Measurements from ENCODE around the gene LDLRAD2. TPM values are rescaled to one million over a fixed set of nuclear protein-coding genes. Genes with fewer than 3 reads are reported as not detected.

LDLRAD2 gene
- total and polyA plus RNA-seq, 2 of the 8 experiments (the other 6 are each of a cell fraction or from before 2014, with no cell fraction given), result 0.48 to 0.74 TPM

- Histone ChIP-seq H4K91ac (replicated peaks; ENCODE audit: insufficient read length, low read length) (no peak overlapping the region), H3K79me1 (ENCODE audit: low read depth, low read length) (no peaks in the 10 kb centered on the region), H3K27ac (ENCODE audit: low read depth, low read length) (no peak overlapping the region), H3K27me3 (replicated peaks in 1 of 4; ENCODE audit: control insufficient read depth in 3 of 4, extremely low read depth in 1 of 4, insufficient read depth in 3 of 4, low read length in 3 of 4) (no peaks in the 10 kb centered on the region), H2AFZ (ENCODE audit: low read length) (no peak overlapping the region), H3K56ac (replicated peaks; ENCODE audit: insufficient read length, low read depth, low read length) (no peak overlapping the region), H2AK5ac (ENCODE audit: low read depth, low read length) (no peak overlapping the region), H2BK120ac (replicated peaks; ENCODE audit: low read depth, low read length) (no peak overlapping the region), H3K4me1 (replicated peaks in 1 of 4; ENCODE audit: control insufficient read depth in 3 of 4, insufficient read depth in 4 of 4, low read length in 3 of 4) (no peaks in the 10 kb centered on the region), H3K23ac (ENCODE audit: insufficient read length) (no peak overlapping the region), H2BK12ac (ENCODE audit: low read depth, low read length) (no peak overlapping the region), H4K5ac (ENCODE audit: insufficient read length, low read depth, low read length) (no peak overlapping the region), H2BK5ac (ENCODE audit: low read depth, low read length) (no peak overlapping the region), H3K23me2 (ENCODE audit: low read depth, low read length) (no peaks in the 10 kb centered on the region; the same call in 1 of the 2 replicates), H4K20me1 (replicated peaks in 1 of 2; ENCODE audit: control insufficient read depth in 1 of 2, insufficient read depth in 2 of 2, low read length in 2 of 2) (peaks cover 0 to 8% of the 10 kb centered on the region in 2 experiments), H2BK15ac (ENCODE audit: low read length) (no peak overlapping the region), H3K4ac (replicated peaks; ENCODE audit: insufficient read length, low read depth, low read length) (no peak overlapping the region), H4K8ac (ENCODE audit: extremely low read depth, insufficient read depth, low read length) (no peak overlapping the region), H3K4me3 (ENCODE audit: extremely low read depth in 1 of 4, insufficient read depth in 2 of 4, low read depth in 3 of 4, low read length in 4 of 4) (no peak overlapping the region), H3K79me2 (ENCODE audit: control insufficient read depth in 1 of 2, insufficient read depth in 2 of 2, low read length in 2 of 2) (no peaks in the 10 kb centered on the region), H2BK20ac (ENCODE audit: low read length) (no peak overlapping the region), H3K9ac (replicated peaks in 1 of 4; ENCODE audit: extremely low read depth in 1 of 4, low read depth in 3 of 4, low read length in 3 of 4) (no peak overlapping the region), H3K18ac (ENCODE audit: extremely low read depth, low read length) (no peak overlapping the region), H3K4me2 (ENCODE audit: insufficient read depth in 1 of 2, low read depth in 2 of 2, low read length in 2 of 2) (no peak overlapping the region), H3K14ac (ENCODE audit: insufficient read length) (no peak overlapping the region), H3K36me3 (ENCODE audit: control insufficient read depth in 2 of 4, insufficient read depth in 4 of 4, low read length in 3 of 4) (peaks cover 17 to 57% (median 52%) of the 10 kb centered on the region in 4 experiments; a peak in 7 of 8 replicates), H3K9me3 (ENCODE audit: insufficient read depth in 2 of 2, low read depth in 1 of 2, low read length in 1 of 2) (peaks cover 4% of the 10 kb centered on the region in 2 experiments; a peak in 3 of 4 replicates)
- no peak for FAIRE-seq
- 94% methylated on average over 16 of the region's 19 CpGs; no CpG with 5 or more reads in 1 of the 2 experiments for WGBS, 2 experiments (ENCODE audit: extremely low coverage in 1 of 2, insufficient coverage in 1 of 2, insufficient read length in 1 of 2, insufficient replicate concordance in 2 of 2, low coverage in 1 of 2, low lambda C conversion rate in 2 of 2, missing lambda C conversion rate in 1 of 2)
- ChIA-PET POLR2A (ENCODE audit: partially characterized antibody) (interaction anchor here (0.7 kb wide), 1 partner anchor 14 kb away, joined by 3 read pairs; no protein-coding TSS in a partner anchor), CTCF (ENCODE audit: partially characterized antibody) (interaction anchor here (1.0 to 1.2 kb wide), 2 partner anchors 14 to 49 kb away, joined by 3 read pairs; no protein-coding TSS in a partner anchor)
- no peak for DNase-seq (ENCODE audit: low read depth in 1 of 2, low spot score in 2 of 2)
- no peak for TF ChIP-seq HDAC6 (IDR thresholded peaks at IDR 0.05; ENCODE audit: low read depth, low read length)
- TF ChIP-seq SP2 (IDR thresholded peaks at IDR 0.05; ENCODE audit: low read length), result no peak
- TF ChIP-seq NRF1 (IDR thresholded peaks at IDR 0.05; ENCODE audit: low read depth, low read length), result no peak
- TF ChIP-seq TCF12 (IDR thresholded peaks at IDR 0.05; ENCODE audit: low read depth, low read length), result no peak
- TF ChIP-seq TBP (IDR thresholded peaks at IDR 0.05; ENCODE audit: low read depth, low read length), result no peak
- TF ChIP-seq KDM1A (IDR thresholded peaks at IDR 0.05; ENCODE audit: borderline replicate concordance, low read length), result no peak
- TF ChIP-seq TAF1 (IDR thresholded peaks at IDR 0.05; ENCODE audit: low read depth, low read length), result no peak
- TF ChIP-seq SP1 (IDR thresholded peaks at IDR 0.05; ENCODE audit: low read depth, low read length), result no peak
- no peak for TF ChIP-seq EGR1 (IDR thresholded peaks at IDR 0.05; ENCODE audit: borderline replicate concordance, low read depth, low read length)
- TF ChIP-seq, protein P1, sequence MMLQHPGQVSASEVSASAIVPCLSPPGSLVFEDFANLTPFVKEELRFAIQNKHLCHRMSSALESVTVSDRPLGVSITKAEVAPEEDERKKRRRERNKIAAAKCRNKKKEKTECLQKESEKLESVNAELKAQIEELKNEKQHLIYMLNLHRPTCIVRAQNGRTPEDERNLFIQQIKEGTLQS (IDR thresholded peaks at IDR 0.05; ENCODE audit: insufficient read depth, low read depth, low read length), result no peak
- no peak for TF ChIP-seq KDM5A (IDR thresholded peaks at IDR 0.05; ENCODE audit: low read length)
- TF ChIP-seq POLR2A (IDR thresholded peaks at IDR 0.05; ENCODE audit: control extremely low read depth in 1 of 2, low read depth in 2 of 2, low read length in 2 of 2), result no peak
- no peak for TF ChIP-seq YY1 (IDR thresholded peaks at IDR 0.05; ENCODE audit: low read depth, low read length)
- TF ChIP-seq RAD21 (IDR thresholded peaks at IDR 0.05 in 1 of 2, conservative IDR thresholded peaks at IDR 0.05 in 1 of 2; ENCODE audit: low read depth in 2 of 2, low read length in 2 of 2), result no peak
These were observed 27.4 kb downstream of the LDLRAD2 start for GRCh38 chr1:21839337-21840037.

Measured in H1 (cell line).